Upper lobe of right lung (tissue), 1 donor: ENCODE measurements around the gene DDX54. TPM values are rescaled to one million over a fixed set of nuclear protein-coding genes. Genes with fewer than 3 reads are reported as not detected.
A peak's percentile ranks its signal among the peaks of the same experiment; 100 is the strongest.

Experiments used
- ATAC-seq: fragments of 200-7000 bp; cut with Tn5 transposase; one replicate; pipeline ENCODE4 v1.9.1; 2020; ENCODE audit warnings: mild to moderate bottlenecking, moderate library complexity
- DNase-seq: peaks from one replicate; pipeline ENCODE4 v3.0.0-alpha.2; 2020
- H3K27ac ChIP-seq: fragments of 200-600 bp; one replicate; pipeline ENCODE4 v1.8.0; 2022
- H3K27me3 ChIP-seq: fragments of 200-600 bp; one replicate; pipeline ENCODE4 v1.8.0; 2022; ENCODE audit warnings: mild to moderate bottlenecking
- H3K36me3 ChIP-seq: fragments of 200-600 bp; one replicate; pipeline ENCODE4 v1.8.0; 2022
- H3K4me1 ChIP-seq: fragments of 200-600 bp; one replicate; pipeline ENCODE4 v1.8.0; 2022
- H3K4me3 ChIP-seq: fragments of 200-600 bp; one replicate; pipeline ENCODE4 v1.8.0; 2022; ENCODE audit warnings: mild to moderate bottlenecking
- H3K9me3 ChIP-seq: fragments of 200-600 bp; one replicate; pipeline ENCODE4 v1.8.0; 2022
- intact Hi-C: fragments of 100-400 bp; cut with DNase I; formaldehyde crosslinking; loops from one replicate; pipeline ENCODE4 v1.11.0; 2022
- total RNA-seq: library from RNA; stranded (reverse); fragmentation: NEBNext Ultra II Directional; extraction: Animal tissue kit (Norgen Biotek cat#: 25700); gene quantifications from one replicate; pipeline ENCODE4 v1.2.1, GENCODE V29; 2021
- TF ChIP-seq, protein P1 (sequence below): fragments of 200-600 bp; IDR thresholded peaks from one replicate; pipeline ENCODE4 v1.8.0; 2022; ENCODE audit warnings: antibody characterized with exemption
- donor health status: DM: no; HTN: yes; CAD: no; lungs with severe emphysema.

Gene DDX54
- total RNA-seq, 1 donor from 2014 or later: 55.8 TPM

DNA sequence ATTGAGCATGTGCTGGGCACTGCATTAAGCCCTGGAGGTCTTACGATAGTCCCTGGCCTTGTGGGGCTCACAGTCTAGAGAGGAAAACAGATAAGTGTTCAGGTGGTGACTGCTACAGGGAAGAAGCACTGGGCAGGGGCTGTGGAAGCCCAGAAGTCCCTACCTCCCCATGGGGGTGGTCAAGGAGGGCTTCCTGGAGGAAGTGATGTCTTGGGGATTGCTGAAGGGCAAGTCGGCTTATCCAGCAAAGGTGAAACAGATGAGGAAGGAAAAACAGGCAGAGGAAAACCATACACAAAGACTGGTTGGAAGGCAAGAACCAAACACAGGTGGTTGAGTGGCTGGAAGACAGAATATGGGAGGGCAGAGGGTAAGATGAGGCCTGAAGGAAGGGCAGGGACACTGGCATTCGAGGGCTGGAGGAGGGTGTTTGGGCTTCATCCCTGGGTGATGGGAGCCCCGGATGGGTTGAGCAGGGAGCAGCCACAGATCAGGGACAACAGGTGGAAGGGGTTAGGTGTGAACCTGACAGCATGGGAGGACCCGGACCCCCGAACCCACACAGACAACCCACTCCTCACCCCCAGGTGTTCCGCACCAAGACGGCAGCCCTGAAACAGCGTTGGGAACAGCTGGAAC lies 33.0 kb downstream of the DDX54 start:
- peak overlapping the region; percentile 41 for H3K4me3 ChIP-seq
- no peaks in the 10 kb centered on the region for H3K9me3 ChIP-seq
- peaks cover 1% of the 10 kb centered on the region for H3K36me3 ChIP-seq
- H3K27ac ChIP-seq: no peak overlapping the region
- DNase-seq: no peak
- TF ChIP-seq, protein P1, sequence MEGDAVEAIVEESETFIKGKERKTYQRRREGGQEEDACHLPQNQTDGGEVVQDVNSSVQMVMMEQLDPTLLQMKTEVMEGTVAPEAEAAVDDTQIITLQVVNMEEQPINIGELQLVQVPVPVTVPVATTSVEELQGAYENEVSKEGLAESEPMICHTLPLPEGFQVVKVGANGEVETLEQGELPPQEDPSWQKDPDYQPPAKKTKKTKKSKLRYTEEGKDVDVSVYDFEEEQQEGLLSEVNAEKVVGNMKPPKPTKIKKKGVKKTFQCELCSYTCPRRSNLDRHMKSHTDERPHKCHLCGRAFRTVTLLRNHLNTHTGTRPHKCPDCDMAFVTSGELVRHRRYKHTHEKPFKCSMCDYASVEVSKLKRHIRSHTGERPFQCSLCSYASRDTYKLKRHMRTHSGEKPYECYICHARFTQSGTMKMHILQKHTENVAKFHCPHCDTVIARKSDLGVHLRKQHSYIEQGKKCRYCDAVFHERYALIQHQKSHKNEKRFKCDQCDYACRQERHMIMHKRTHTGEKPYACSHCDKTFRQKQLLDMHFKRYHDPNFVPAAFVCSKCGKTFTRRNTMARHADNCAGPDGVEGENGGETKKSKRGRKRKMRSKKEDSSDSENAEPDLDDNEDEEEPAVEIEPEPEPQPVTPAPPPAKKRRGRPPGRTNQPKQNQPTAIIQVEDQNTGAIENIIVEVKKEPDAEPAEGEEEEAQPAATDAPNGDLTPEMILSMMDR: no peak
- intact Hi-C loops: no loop called here
- peaks cover 62% of the 10 kb centered on the region for H3K27me3 ChIP-seq
- peaks cover 18% of the 10 kb centered on the region for H3K4me1 ChIP-seq
- ATAC-seq: no peak

DNA sequence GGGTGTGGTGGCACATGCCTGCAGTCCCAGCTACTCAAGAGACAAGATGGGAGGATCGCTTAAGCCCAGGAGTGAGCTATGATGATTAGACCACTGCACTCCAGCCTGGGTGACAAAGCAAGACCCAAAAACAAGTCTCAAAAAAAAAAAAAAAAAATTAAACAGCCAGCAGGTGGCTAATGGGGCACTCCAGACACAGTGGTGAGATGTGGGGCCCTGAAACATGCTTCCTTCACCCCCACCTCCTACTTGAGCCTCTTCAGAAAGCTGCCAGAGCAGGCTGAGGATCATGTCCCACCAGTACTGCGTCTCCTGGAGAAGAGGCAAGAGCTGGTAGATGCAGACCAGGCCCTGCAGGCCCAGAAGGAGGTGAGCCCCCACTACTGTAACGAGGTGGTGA lies 33.6 kb downstream of the DDX54 start:
- intact Hi-C loops: no loop called here
- no peaks in the 10 kb centered on the region for H3K9me3 ChIP-seq
- H3K4me1 ChIP-seq: peaks cover 18% of the 10 kb centered on the region
- no peaks in the 10 kb centered on the region for H3K36me3 ChIP-seq
- DNase-seq (no peak), ATAC-seq (no peak)
- no peak overlapping the region for H3K4me3 ChIP-seq
- H3K27me3 ChIP-seq: peaks cover 62% of the 10 kb centered on the region
- no peak overlapping the region for H3K27ac ChIP-seq
- TF ChIP-seq, protein P1: no peak

DNA sequence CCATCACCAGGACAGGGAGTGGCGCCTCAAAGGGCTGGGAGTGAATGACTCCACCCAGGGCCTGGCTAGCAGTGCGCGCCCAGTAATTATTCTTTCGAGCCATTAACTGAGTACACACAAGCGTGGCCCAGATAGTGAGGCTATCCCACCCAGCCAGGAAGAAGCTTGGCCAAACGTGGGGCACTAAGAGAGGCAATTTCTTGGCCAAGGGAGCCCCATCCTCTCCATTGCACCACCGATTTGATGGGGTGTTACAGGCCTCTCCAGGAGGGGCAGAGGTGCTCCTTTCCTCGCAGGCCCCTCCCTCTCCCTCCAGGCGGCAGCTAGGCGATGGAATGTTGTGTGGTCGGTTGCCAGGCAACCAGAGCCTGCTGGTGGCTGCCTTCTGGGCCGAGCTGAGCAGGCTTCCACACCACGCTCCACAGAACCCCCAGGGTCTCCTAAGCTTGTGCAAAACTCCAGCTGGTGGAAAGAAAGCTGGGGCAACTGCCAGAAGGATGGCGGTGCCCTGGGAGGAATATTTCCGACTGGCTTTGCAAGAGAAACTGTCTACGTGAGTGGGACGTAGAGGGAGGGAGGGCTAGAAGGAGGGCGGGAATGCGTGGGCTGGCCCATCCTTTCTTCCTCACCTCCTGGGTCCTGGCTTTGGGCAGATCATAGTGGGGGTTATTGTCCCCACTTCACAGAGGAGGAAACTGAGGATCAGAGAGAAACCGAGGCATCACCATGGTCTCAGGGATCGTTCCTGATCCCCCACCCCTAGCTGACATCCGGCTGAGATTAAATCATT lies 35.7 kb downstream of the DDX54 start, which contains the start of gene CFAP73:
Gene CFAP73, plus strand, starts transcription at position 364 of the 790 bp plus-strand sequence. Its CDS starts 134 bp downstream, at position 498.
- intact Hi-C loops: no loop called here
- H3K36me3 ChIP-seq: no peaks in the 10 kb centered on the region
- ATAC-seq: peak; percentile 52
- no peaks in the 10 kb centered on the region for H3K9me3 ChIP-seq
- peak; percentile 72 for DNase-seq
- H3K27me3 ChIP-seq: peaks cover 47% of the 10 kb centered on the region
- TF ChIP-seq, protein P1: no peak
- peaks cover 15% of the 10 kb centered on the region for H3K4me1 ChIP-seq
- no peak within 1 kb of the TSS for H3K27ac ChIP-seq
- H3K4me3 ChIP-seq: no peak within 1 kb of the TSS

DNA sequence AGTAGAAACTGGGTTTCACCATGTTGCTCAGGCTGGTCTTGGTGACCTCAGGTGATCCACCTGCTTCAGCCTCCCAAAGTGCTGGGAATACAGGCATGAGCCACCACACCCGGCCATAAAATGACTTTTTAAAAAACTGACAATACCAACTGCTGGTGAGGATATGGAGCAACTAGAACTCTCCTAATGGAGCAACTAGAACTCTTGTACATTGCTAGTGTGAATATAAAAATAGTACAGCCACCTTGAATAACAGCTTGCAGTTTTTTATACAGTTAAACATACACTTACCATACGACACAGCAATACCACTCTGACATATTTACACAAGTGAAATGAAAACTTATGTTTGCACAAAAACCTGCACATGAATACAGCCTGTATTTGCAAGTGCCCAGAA lies 38.3 kb downstream of the DDX54 start:
- Histone ChIP-seq H3K4me1 (peaks cover 6% of the 10 kb centered on the region), H3K27ac (no peak overlapping the region), H3K36me3 (no peaks in the 10 kb centered on the region), H3K27me3 (peaks cover 24% of the 10 kb centered on the region), H3K4me3 (no peak overlapping the region), H3K9me3 (no peaks in the 10 kb centered on the region)
- no peak for ATAC-seq
- intact Hi-C loops: no loop called here
- DNase-seq: no peak
- TF ChIP-seq, protein P1: no peak

DNA sequence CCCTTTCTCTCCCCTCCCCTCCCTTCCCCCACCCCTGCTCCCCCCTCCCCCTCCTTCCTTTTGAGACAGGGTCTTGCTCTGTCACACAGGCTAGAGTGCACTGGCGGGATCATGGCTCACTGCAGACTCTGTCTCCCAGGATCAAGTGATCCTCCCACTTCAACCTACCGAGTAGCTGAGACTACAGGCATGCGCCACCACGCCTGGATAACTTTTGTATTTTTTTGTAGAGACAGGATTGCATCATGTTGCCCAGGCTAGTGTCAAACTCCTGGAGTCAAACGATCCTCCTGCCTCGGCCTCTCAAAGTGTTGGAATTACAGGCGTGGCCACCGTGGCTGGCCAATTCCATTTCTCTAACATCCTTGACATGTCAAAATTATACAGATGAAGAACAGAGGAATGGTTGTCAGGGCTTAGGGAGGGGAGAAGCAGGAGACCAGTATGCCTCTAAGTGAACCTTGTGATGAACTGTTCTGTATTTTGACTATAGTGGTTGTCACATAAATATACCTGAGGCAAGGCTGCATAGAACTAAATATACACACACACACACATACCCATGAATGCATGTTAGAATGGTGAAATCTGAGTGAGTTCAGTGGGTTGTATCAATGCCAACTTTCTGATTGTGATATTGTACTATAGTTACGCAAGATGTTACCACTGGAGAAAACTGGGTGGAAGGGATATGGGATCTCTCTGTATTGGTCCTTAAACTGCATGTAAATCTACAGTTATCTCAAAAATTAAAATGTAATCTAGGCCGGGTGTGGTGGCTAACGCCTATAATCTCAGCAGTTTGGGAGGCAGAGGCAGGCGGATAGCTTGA lies 39.3 kb downstream of the DDX54 start:
- Histone ChIP-seq H3K27me3 (peaks cover 14% of the 10 kb centered on the region), H3K4me3 (no peak overlapping the region), H3K4me1 (peaks cover 6% of the 10 kb centered on the region), H3K36me3 (no peaks in the 10 kb centered on the region), H3K9me3 (no peaks in the 10 kb centered on the region), H3K27ac (no peak overlapping the region)
- ATAC-seq: no peak
- no peak for DNase-seq
- TF ChIP-seq, protein P1: no peak
- intact Hi-C loops: no loop called here
